Ascending aorta (tissue), 2 donors: ENCODE measurements around the gene AKNAD1. TPM values are rescaled to one million over a fixed set of nuclear protein-coding genes. Genes with fewer than 3 reads are reported as not detected.

Source experiments
- DNase-seq, 2 donors: peaks; one replicate each; pipeline ENCODE4 v3.0.0-alpha.2; 2019; ENCODE audit warnings: low spot score in 2 of 2
- H3K27ac ChIP-seq, 2 donors: fragments of 200-600 bp; sonication (generic); one replicate each; pipeline ENCODE4 v1.5.1; 2016 to 2017; ENCODE audit warnings: mild to moderate bottlenecking in 1 of 2
- H3K27me3 ChIP-seq: fragments of 200-600 bp; sonication (generic); one replicate; pipeline ENCODE4 v1.5.1; 2017
- H3K36me3 ChIP-seq, 2 donors: fragments of 200-600 bp; sonication (generic); one replicate each; pipeline ENCODE4 v1.5.1; 2016
- H3K4me1 ChIP-seq, 2 donors: fragments of 200-600 bp; sonication (generic); one replicate each; pipeline ENCODE4 v1.5.1; 2016 to 2017; ENCODE audit warnings: mild to moderate bottlenecking in 1 of 2
- H3K4me3 ChIP-seq, 2 donors: fragments of 200-600 bp; sonication (generic); one replicate each; pipeline ENCODE4 v1.5.1; 2016 to 2017; ENCODE audit warnings: mild to moderate bottlenecking in 1 of 2
- H3K9me3 ChIP-seq, 2 donors: fragments of 200-600 bp; sonication (generic); one replicate each; pipeline ENCODE4 v1.5.1; 2016
- intact Hi-C: fragments of 100-400 bp; cut with DNase I; formaldehyde crosslinking; loops from one replicate; pipeline ENCODE4 v1.15.1; 2023
- total RNA-seq: library from RNA; depleted of rRNA; stranded (reverse); fragments of >200 nt; gene quantifications from one replicate; pipeline ENCODE4 v1.1.0, GENCODE V29; 2016
- TF ChIP-seq, protein P1 (sequence below), 3 experiments: fragments of 200-600 bp in 2 of 3; fragments of 450-650 bp in 1 of 3; sonication (generic) in 2 of 3; IDR thresholded peaks; one replicate each; pipeline ENCODE4 v1.5.1; 2016 to 2019; ENCODE audit warnings: antibody characterized with exemption in 3 of 3, mild to moderate bottlenecking in 1 of 3, moderate library complexity in 1 of 3

The AKNAD1 gene
- total RNA-seq, 1 donor from 2014 or later, result not detected

DNA sequence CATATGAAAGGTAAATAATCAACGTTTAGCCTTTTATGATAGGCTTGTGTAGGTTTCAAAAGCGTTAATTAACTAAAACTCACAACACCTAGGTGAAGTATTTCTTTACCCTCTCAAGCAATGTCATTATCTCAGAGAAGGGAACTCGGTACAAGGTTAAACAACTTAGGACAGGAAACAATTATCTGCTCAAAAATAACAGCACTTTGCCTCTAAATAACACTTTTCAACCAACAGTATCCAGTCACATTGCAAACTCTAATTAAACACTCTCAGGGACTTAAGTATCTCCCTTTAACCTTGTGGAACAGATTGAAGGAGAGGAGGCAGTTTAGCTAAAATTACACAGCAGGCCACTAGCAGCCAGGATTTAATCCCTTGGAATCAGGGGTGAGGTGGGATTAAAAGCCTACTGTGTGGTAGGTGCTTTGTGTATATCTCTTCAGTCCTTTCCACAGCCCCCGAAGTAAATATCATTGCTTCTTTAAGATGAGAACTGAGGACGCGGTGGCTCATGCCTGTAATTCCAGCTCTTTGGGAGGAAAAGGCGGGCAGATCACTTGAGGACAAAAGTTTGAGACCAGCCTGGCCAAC, 5.2 kb upstream of the AKNAD1 start:
- H3K9me3 ChIP-seq, result no peaks in the 10 kb centered on the region
- TF ChIP-seq, protein P1, sequence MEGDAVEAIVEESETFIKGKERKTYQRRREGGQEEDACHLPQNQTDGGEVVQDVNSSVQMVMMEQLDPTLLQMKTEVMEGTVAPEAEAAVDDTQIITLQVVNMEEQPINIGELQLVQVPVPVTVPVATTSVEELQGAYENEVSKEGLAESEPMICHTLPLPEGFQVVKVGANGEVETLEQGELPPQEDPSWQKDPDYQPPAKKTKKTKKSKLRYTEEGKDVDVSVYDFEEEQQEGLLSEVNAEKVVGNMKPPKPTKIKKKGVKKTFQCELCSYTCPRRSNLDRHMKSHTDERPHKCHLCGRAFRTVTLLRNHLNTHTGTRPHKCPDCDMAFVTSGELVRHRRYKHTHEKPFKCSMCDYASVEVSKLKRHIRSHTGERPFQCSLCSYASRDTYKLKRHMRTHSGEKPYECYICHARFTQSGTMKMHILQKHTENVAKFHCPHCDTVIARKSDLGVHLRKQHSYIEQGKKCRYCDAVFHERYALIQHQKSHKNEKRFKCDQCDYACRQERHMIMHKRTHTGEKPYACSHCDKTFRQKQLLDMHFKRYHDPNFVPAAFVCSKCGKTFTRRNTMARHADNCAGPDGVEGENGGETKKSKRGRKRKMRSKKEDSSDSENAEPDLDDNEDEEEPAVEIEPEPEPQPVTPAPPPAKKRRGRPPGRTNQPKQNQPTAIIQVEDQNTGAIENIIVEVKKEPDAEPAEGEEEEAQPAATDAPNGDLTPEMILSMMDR (IDR thresholded peaks at IDR 0.05), result no peak
- no peak overlapping the region for H3K4me3 ChIP-seq
- no peak for DNase-seq
- no peaks in the 10 kb centered on the region for H3K36me3 ChIP-seq
- H3K4me1 ChIP-seq, result no peaks in the 10 kb centered on the region
- no peak overlapping the region for H3K27ac ChIP-seq
- intact Hi-C loops, result no loop called here
- H3K27me3 ChIP-seq, result no peaks in the 10 kb centered on the region

GRCh38 chr1:108861566-108861965, 4.7 kb upstream of the AKNAD1 start:
- TF ChIP-seq, protein P1 (IDR thresholded peaks at IDR 0.05), result no peak
- Histone ChIP-seq H3K4me1 (no peaks in the 10 kb centered on the region), H3K27me3 (no peaks in the 10 kb centered on the region), H3K9me3 (no peaks in the 10 kb centered on the region), H3K36me3 (no peaks in the 10 kb centered on the region), H3K27ac (no peak overlapping the region), H3K4me3 (no peak overlapping the region)
- intact Hi-C loops, result no loop called here
- no peak for DNase-seq

- no peaks in the 10 kb centered on the region for H3K9me3 ChIP-seq
- H3K4me3 ChIP-seq, result no peak overlapping the region
- no peak overlapping the region for H3K27ac ChIP-seq
- no peaks in the 10 kb centered on the region for H3K36me3 ChIP-seq
- H3K4me1 ChIP-seq, result no peaks in the 10 kb centered on the region
- no peaks in the 10 kb centered on the region for H3K27me3 ChIP-seq
- intact Hi-C loops, result no loop called here
- DNase-seq, result no peak
- TF ChIP-seq, protein P1 (IDR thresholded peaks at IDR 0.05), result no peak
These were observed 3.5 kb upstream of the AKNAD1 start for GRCh38 chr1:108860190-108860907.

DNA sequence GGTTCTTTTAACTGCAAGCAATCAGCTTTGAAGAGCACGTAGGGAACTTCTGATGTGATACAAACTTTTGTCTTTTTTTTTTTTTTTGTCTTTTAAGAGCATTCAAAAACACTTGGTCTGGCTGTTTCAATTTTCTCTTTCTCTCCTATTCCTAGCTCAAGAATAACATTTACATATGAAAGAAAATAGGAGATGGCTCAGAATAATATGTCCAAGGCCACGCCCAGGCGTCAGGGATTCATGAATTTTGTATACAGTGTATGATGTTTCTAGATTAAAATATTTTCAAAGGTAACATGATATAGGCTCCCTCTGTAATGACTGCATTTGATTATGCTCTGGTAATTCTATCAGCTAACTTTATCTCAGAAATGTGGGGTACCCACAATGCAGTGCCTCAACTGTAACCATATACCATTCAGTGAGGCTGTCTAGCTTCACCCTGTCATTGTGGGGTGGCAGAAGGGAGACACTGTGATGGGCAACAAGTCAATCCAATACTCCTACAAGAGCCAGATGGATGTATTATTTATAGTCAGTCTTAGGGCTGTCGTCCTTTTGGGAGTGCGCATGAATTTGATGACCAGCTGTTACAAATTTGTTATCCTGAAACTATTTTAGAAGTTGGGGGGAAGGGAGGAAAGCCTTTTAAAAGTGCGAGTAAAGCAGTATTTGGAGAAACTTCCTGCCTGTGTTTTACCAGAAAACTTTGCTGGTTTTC, 1.5 kb upstream of the AKNAD1 start:
- H3K4me1 ChIP-seq, result no peaks in the 10 kb centered on the region
- no peak for DNase-seq
- no peaks in the 10 kb centered on the region for H3K9me3 ChIP-seq
- no peak overlapping the region for H3K27ac ChIP-seq
- TF ChIP-seq, protein P1 (IDR thresholded peaks at IDR 0.05), result no peak
- H3K4me3 ChIP-seq, result no peak overlapping the region
- intact Hi-C loops, result no loop called here
- no peaks in the 10 kb centered on the region for H3K36me3 ChIP-seq
- no peaks in the 10 kb centered on the region for H3K27me3 ChIP-seq

DNA sequence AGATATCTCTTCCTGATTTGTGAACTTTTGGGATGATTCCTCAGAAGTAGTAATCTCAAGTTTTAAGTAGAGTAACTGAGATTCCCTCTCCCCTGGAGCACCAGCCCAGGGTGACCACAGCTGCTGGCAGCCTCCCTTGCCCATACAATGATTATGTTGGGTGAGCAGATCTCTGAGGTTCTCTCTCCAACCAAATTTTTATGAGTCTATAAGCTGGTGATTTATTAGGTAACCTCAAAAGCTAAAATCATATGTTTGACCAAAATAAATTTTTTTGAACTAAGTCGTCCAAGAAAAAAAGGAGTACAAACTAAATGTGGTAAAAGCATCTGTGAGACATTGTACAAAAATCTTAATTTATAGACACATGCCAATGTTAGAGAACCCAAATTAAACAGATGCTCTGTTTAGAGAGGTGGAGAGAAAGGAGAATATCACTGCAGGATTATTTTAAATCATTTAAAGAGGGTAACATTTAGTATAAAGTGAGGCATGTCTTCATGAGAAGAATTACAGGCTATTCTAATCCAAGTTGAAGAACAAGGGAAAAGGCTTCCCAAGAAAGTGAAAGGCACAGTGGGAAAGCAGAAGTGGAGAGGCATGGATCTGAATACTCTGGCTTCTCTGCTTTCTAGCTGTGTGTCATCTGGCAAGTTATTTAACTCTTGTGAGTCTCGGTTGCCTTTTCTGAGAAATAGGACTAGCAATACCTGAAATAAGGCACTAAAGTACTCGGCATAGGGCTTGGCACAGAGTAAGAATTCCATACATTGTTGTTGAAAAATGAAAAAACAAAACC, 2.5 kb downstream of the AKNAD1 start:
- Histone ChIP-seq H3K27ac (peak overlapping the region in 1 of 2 donors; percentile 4), H3K4me3 (no peak overlapping the region), H3K4me1 (no peaks in the 10 kb centered on the region), H3K36me3 (no peaks in the 10 kb centered on the region), H3K9me3 (no peaks in the 10 kb centered on the region), H3K27me3 (no peaks in the 10 kb centered on the region)
- intact Hi-C loops, result no loop called here
- no peak for DNase-seq
- TF ChIP-seq, protein P1 (IDR thresholded peaks at IDR 0.05), result no peak
